Activated CD4-positive, alpha-beta T cell treated with anti-CD3 and anti-CD28 coated beads, Interleukin-2, amount 50 U/mL, for 48 hours (primary cell): ENCODE data around the gene EDN1.
"Not testable (repeated sequence)": the region's sequence is repeated elsewhere in the genome, so short reads cannot be mapped to it uniquely, and the experiment has no call there.

ENCODE experiments used
- DNase-seq, 2 experiments: peaks; one replicate each; pipeline ENCODE4 v3.0.0-alpha.2; 2020

EDN1 gene

GRCh38 chr6:12328701-12329100 is 38.5 kb downstream of the EDN1 start:
- DNase-seq = no peak

GRCh38 chr6:12331474-12331873 is 41.3 kb downstream of the EDN1 start:
- no peak for DNase-seq

GRCh38 chr6:12331951-12332749 is 42.0 kb downstream of the EDN1 start:
- no peak for DNase-seq

DNA sequence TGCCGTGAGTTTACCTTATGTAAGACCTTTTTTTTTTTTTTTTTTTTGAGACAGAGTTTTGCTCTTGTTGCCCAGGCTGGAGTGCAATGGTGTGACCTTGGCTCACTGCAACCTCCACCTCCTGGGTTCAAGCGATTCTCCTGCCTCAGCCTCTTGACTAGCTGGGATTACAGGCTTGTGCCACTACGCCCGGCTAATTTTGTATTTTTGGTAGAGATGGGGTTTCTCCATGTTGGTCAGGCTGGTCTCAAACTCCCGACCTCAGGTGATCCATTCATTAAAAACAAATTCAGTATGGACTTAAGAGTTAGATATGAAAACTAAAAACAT is 42.6 kb downstream of the EDN1 start:
- DNase-seq = not testable (repeated sequence)

GRCh38 chr6:12333128-12333527 is 43.0 kb downstream of the EDN1 start:
- no peak for DNase-seq

- DNase-seq = no peak
Observed at GRCh38 chr6:12334526-12335130, 44.5 kb downstream of the EDN1 start.

DNA sequence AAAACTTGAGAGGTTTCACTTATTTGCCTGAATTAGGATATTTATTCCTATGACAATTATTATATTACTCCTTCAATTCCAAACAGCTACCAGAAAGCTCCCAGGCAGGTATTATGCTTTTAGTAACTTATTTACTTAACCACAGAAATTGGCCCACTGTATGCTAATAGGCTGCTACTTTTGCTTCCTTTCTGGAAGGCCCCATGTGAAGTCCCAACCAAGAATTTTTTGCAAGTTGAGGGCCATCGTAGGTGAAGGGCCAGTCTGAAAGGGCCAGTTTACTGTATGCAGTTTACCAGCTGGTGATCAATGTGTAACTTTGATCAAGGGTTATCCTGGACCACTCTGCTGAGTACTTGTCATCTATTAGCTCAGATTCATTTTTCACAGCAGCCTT is 45.0 kb downstream of the EDN1 start:
- no peak for DNase-seq

DNA sequence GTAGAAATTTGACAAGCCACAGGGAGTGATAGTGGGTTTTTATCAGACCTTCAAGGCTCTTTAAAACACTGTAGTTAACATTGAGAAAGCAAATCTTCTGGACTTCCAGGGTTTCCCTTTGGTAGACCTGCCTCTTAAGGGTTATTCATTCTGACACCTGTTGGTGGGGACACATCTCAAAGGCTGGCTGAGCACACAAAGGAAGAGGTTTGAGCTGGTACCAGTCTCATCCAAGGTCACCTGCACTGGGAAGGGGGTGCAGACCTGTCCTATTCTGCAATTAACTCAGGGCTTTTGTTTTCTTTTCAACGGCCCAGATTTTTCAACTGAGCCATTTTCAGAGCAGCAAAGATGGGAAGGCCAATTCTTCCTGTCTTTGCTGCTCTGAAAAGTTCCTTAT is 45.6 kb downstream of the EDN1 start:
- DNase-seq = no peak

GRCh38 chr6:12336121-12336971 is 46.2 kb downstream of the EDN1 start:
- DNase-seq = no peak

DNA sequence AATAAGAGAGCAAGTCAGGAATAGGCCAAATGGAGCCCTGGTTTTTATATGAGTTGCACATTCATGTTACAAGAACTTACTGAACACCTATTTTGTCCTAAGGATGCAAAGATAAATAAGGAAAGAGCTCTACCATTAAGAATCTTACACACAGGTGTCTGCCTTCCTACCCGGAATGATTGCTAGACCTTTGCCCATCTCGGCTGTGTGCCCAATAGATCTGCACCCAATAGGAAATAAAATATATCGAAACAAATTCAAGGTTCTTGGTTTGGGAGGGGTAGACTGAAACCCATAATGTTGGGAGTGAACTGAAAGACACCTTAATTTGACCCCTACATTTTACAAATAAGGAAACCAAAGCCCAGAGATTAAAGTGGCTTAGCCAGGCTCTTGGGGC is 48.9 kb downstream of the EDN1 start:
- no peak for DNase-seq

GRCh38 chr6:12339808-12340487 is 49.8 kb downstream of the EDN1 start:
- no peak for DNase-seq

DNA sequence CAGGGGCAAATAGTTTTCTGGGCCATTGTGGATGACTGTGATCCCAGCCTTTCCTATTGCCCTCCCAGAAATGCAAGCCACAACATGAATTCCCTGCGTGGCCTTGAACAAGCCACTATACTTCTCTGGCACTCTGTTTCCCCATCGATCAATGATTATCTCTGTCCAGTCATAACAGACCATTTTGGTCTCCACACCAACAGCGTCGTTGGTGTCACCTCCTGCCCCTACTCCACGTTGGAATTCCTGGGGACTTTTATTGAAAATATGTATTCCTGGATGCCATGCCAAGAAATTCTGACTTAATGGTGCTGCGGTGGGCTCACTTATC is 50.3 kb downstream of the EDN1 start:
- no peak for DNase-seq

GRCh38 chr6:12342664-12343063 is 52.5 kb downstream of the EDN1 start:
- no peak for DNase-seq

GRCh38 chr6:12343122-12343439 is 52.9 kb downstream of the EDN1 start:
- no peak for DNase-seq

- no peak for DNase-seq
Observed at GRCh38 chr6:12343440-12344162, 53.4 kb downstream of the EDN1 start.

- no peak for DNase-seq
Observed at GRCh38 chr6:12344296-12344695, 54.1 kb downstream of the EDN1 start.

DNA sequence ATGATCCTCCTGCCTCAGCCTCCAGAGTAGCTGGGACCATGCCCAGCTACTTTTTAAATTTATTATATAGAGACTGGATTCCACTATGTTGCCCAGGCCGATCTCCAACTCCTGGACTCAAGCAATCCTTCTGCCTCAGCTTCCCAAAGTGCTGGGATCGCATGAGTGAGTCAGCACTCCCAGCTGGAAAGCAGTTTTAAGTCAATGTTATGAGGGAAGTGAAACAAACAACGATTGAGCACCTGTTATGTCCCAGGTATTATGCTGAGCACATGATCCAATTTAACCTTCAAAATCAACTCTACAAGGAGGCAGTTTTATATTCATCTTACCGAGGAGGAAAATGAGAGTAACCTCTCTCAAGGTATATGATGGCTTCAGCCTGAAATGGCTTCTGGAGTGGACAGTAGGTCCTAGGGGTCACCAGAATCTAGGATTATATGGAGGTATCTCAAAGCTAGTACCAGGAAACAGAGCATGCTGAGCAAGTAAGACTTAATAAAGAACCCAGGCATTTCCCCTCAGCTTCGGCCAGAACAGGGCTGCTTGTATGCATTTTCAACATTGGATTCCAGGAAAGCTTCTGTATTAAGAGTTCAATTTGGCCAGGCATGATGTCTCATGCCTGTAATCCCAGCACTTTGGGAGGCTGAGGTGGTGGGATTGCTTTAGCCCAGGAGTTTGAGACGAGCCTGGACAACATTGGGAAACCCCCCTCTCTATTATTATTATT is 55.0 kb downstream of the EDN1 start:
- no peak for DNase-seq

DNA sequence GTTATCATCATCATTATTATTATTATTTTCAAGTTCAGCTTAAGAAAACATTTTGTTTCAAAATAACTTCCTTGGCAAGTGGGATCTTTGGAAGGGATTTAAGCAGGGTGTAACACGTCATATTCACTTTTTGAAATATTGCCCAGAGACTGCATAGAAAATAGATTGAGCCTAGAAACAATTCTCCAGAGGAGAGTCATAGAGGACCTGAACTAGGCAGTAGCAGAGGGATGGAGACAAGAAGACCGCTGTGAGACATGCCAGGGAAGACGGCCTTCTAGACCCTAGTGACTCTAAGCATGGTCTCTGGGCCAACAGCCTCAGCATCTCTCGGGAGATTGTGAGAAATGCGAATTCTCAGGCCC is 55.5 kb downstream of the EDN1 start:
- DNase-seq = no peak
